GM21717 (cell line): ENCODE data around the gene DBX1.

Experiments
- ATAC-seq: cut with Tn5 transposase; IDR thresholded peaks from one replicate; pipeline ENCODE4 v1.9.1; 2021; ENCODE audit warnings: mild to moderate bottlenecking, moderate library complexity; ENCODE audit not compliant: unreplicated experiment

The DBX1 gene

GRCh38 chr11:20126724-20127123, 33.6 kb downstream of the DBX1 start:
- no peak for ATAC-seq

DNA sequence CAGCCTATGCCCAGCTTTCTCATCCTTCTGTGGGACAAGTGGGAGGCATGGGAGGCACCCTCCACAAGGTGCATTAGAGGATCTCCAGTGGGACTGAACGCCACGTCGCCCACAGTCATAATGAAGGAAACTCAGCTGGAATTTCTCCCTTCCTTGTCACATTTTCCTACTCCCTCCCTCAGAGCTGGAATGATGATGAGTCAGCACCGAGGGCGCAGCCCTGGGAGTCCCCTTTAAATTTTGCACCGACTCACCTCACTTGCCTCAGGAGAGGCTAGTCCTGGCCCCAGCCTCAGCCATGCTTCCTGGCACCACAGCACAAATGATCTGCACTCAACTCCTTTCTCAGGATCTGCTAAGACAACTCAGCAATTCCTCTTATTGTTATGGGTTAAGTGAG, 34.3 kb downstream of the DBX1 start:
- ATAC-seq: no peak

GRCh38 chr11:20122131-20122530, 38.1 kb downstream of the DBX1 start:
- ATAC-seq: no peak

- no peak for ATAC-seq
These were observed 39.9 kb downstream of the DBX1 start for GRCh38 chr11:20120134-20120925.

GRCh38 chr11:20119315-20119714, 41.0 kb downstream of the DBX1 start:
- ATAC-seq: no peak

DNA sequence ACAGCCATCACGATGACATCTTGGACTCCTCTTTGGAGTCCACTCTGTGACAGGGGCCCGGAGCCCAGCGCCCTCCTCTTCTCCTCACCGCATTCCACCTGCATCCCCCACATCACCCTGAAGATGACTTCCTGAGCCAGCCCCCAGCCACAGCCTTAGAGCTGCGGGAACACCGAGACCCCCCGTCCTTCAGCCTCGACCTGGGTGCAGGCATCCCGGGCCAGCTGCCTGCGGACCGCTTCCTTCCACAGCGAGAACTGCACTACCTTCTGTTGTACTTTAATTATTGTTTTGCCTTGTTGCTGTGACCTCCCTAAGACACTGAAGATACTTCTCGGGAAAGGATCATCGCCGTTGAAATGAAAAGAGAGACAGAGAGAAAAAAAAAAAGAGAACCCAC, 42.1 kb downstream of the DBX1 start:
- no peak for ATAC-seq

DNA sequence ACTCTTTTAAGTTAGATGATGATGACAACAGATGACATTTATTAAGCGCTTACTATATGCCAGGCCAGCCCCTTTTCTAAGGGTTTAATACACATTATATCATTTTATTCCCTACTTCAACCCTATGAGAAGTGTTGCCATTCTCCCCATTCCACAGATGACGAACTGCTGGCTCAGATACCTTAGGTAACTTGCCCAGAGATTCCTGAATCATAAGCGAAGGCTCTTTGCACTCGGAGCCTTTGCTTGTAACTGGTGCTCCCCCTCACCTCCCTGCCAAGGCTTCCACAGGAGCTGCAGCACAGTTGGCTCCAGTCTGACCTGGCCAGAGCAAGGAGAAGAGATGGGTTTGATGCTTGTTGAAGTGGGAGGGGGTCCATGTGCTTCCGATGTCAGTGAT, 43.0 kb downstream of the DBX1 start:
- no peak for ATAC-seq

DNA sequence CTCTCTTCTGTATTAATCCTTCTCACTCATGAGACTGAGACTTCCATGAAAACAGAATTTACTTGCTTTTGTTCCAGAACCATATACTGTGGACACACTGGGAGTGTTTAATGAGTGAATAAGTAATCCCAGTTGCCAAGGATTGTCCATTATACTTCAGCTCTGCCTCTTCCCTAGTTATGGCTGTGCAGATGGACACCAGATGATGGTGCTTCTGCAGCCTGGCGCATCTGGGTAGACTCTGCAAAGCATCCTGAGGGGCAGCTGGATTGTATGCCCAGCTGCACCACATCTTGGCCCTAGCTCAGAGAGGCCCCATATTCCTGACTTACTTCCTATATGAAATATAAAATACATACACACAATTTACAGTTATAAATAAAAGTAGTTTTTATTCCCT, 43.5 kb downstream of the DBX1 start:
- ATAC-seq: no peak

DNA sequence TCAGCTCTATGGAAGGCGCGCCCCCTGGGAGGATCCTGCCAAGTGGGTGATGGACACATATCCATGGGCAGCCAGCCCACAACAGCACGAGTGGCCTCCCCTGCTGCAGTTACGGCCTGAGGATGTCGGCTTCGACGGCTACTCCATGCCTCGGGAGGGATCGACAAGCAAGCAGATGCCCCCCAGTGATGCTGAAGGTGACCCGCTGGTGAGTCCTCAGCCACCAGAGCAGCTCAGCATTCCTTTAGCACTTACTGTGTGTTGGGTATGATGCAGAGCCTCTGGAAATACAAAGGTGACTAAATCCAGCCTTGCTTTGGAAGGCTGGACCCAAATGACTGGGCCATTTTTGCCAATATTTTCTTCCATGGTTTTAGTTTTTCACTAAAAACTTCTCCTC, 45.7 kb downstream of the DBX1 start:
- ATAC-seq: no peak

GRCh38 chr11:20113149-20113438, 47.2 kb downstream of the DBX1 start:
- no peak for ATAC-seq

DNA sequence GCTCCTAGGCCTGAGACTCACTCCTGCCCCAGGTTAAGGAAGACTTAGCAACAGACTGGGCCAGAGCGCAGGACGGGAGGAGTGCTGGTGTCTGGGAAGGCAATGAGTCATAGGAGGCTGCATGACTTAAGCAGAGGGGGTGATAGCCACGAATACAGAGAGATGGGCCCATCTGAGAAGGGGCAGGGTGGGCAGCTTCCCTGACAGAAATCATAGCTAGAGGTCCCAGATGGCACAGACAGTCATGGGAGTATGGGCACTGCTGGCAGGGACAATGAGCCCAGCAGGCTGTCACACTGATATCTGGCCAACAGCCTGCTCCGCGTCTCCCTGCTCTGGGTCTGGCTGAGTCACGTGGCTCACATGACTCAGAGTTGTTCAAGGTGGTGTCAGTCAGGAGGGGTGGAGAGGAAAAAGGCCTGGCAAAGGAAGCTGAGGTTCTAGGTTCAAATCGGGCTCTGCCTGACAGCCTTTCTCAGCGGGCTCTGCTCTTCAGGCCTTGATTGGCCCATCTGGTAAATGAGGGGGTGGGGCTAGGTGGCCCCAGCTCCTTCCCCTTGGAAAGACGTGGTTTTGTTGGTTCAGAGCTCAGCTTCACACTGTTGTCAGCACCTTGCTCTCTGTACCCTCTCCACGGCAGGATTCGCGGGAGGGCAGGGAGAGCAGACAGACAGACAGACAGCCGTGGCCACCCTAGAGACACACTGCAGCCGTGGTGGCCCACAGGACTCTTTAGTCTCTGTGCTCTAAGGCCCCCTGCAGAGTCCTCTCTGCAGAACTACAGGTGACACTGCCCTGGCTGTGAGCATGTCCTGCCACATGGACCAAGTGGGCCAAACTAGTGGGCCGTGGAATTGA, 47.8 kb downstream of the DBX1 start:
- ATAC-seq: no peak

DNA sequence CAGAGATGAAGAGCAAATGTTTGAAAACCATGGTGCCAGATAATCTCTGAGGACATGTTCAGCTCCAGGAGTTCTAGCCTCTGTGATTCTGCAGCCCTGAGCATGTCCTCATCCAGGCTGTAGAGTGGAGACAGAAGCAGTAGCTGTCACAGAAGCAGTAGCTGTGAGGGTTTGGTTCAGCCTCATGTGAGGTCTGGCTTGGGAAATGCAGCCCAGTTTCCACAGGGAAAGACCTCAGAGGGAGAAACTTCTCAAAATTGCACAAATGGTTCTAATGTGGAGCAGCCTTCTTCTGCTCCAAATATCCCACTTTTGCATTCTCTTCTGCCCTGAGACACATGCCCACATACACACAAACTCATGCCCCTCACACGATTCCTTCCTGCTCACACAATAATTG, 48.4 kb downstream of the DBX1 start:
- ATAC-seq: no peak

DNA sequence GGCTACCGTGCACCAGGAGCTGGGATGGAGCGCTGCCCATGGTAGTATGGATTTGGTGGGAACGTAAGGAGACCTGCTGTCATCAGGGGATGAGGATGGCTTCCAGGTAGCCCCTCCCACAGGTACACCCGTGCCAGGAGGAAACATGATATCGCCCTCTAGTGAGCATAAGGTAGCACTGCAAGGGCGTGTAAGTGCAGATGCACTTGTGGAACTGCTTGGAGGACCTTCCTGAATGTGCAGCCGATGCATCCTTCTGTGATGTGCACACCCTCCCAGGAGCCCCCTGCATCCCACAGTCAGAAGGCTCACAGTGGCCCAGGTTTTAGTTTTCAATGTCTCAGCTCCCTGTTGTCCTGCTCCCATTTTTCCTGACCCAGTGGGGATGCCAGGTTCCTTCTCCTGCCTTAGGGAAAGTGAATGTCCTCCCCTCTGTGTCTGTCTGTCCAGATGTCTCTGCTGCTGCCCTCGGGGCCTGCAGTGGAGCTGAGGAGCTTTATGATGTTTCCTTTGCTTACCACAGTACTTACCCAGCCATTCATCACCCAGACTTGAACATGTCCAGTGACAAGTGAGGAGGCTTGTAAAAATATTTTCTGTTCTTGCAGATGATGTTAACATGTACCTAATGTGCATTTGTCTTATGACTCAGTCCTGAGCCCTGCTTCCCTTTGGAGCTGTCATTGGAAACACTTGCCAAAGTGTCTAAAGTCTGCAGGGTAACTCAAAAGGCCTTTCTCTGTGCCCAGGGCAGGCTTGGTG, 49.2 kb downstream of the DBX1 start:
- ATAC-seq: peak; percentile 77

DNA sequence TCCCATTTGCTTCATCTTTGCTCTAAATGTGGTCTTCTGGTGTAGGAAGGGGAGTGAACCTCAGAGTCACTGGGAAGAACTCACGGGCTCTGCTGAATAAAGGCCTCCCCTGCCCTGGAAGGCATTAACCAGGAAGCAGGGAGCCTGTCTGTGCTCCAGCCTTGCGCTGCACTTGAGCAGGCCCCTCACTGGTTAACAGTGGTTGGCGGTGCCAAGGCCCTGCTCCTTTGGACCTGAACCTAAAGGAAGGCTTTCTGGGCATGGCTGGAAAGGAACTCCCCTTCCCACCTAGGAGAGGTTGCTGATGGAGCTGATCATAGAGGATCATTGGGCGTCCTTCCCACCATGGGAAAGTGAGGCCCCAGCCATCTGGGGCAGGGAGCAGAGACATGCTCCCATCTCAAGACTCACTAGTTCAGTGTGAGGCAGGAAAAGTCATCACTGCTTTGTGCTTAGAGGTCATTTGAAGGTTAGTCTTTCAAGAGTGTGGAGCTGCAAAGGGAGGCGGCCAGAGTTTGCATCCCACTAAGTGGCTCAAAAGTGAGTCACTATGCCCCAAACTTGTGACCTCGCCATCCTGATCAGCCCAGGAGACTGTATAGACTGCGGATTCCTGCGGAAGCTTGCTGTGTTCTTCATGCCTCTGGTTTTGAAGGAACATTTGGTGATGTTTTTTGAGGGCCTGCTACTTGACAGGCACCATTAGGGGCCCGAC, 50.4 kb downstream of the DBX1 start:
- no peak for ATAC-seq
